A673 (cell line): ENCODE results near the gene RNF167. TPM values are rescaled to one million over a fixed set of nuclear protein-coding genes. Genes with fewer than 3 reads are reported as not detected.

Source experiments
- BruUV-seq: library from RNA; stranded (reverse); fragments of 400-500 nt; replicated peaks from 2 replicates; lab custom pipeline; 2021; lab: Mats Ljungman, UMichigan
- CTCF ChIA-PET: fragments of 300-600 bp; sonication (Branson Sonifier 250); formaldehyde crosslinking; loops from one replicate; lab custom pipeline; 2022; ENCODE audit warnings: antibody characterized with exemption; lab: Charles Lee
- POLR2A ChIA-PET: fragments of 300-600 bp; sonication (Branson Sonifier 250); formaldehyde crosslinking; loops from one replicate; lab custom pipeline; 2022; ENCODE audit warnings: antibody characterized with exemption; ENCODE audit not compliant: low non-redundant PET; lab: Charles Lee
- DNase-seq: peaks from one replicate; pipeline ENCODE4 v3.0.0-alpha.2; 2015; ENCODE audit warnings: low spot score
- H3K27ac ChIP-seq: fragments of 200-600 bp; sonication (generic); 2 replicates; pipeline ENCODE4 v1.5.1; 2016; ENCODE audit warnings: mixed run types, low read depth, mild to moderate bottlenecking, mixed read lengths, antibody characterized with exemption, low read length; ENCODE audit not compliant: poor library complexity, severe bottlenecking
- H3K27me3 ChIP-seq: fragments of 200-600 bp; sonication (generic); replicated peaks from 2 replicates; pipeline ENCODE4 v1.6.1; 2017; ENCODE audit warnings: mixed run types, low read depth, mild to moderate bottlenecking, mixed read lengths, antibody characterized with exemption, low read length; ENCODE audit not compliant: insufficient read depth, poor library complexity
- H3K36me3 ChIP-seq: fragments of 200-600 bp; sonication (generic); 2 replicates; pipeline ENCODE4 v1.6.1; 2016; ENCODE audit warnings: mixed run types, mild to moderate bottlenecking, mixed read lengths, antibody characterized with exemption, low read length; ENCODE audit not compliant: insufficient read depth, poor library complexity, severe bottlenecking
- H3K4me1 ChIP-seq: fragments of 200-600 bp; sonication (generic); 2 replicates; pipeline ENCODE4 v1.6.1; 2017; ENCODE audit warnings: mixed run types, mild to moderate bottlenecking, mixed read lengths, antibody characterized with exemption, low read length; ENCODE audit not compliant: insufficient read depth, poor library complexity, severe bottlenecking
- H3K4me3 ChIP-seq: fragments of 200-600 bp; sonication (generic); 2 replicates; pipeline ENCODE4 v1.5.1; 2016; ENCODE audit warnings: low read depth, mixed run types, mild to moderate bottlenecking, mixed read lengths, low read length; ENCODE audit not compliant: poor library complexity, severe bottlenecking
- H3K9me3 ChIP-seq: fragments of 200-600 bp; sonication (generic); 2 replicates; pipeline ENCODE4 v1.6.1; 2016; ENCODE audit warnings: mixed run types, low read depth, mild to moderate bottlenecking, mixed read lengths, antibody characterized with exemption, low read length; ENCODE audit not compliant: poor library complexity, severe bottlenecking
- EZH2 ChIP-seq: fragments of 200-600 bp; sonication (generic); IDR thresholded peaks from 2 replicates; pipeline ENCODE4 v1.6.1; 2017; ENCODE audit warnings: borderline replicate concordance, low read depth, mild to moderate bottlenecking, mixed read lengths, antibody characterized with exemption, low read length; ENCODE audit not compliant: poor library complexity, severe bottlenecking
- intact Hi-C: fragments of 100-400 bp; cut with micrococcal nuclease; formaldehyde crosslinking; loops from one replicate; pipeline ENCODE4 v1.10.0; 2022; ENCODE audit not compliant: unreplicated experiment
- total RNA-seq: library from RNA; stranded (reverse); gene quantifications from 2 replicates; pipeline ENCODE4 v1.2.3, GENCODE V29; 2021
- TF ChIP-seq, protein P1 (sequence below): fragments of 300-800, 200-600 bp; sonication (generic); conservative IDR thresholded peaks from 2 replicates; pipeline ENCODE4 v1.5.1; 2017; ENCODE audit warnings: low read depth, mild to moderate bottlenecking, antibody characterized with exemption, low read length, moderate library complexity, mixed read lengths

RNF167 gene
- total RNA-seq, 1 experiment from 2014 or later = 77.3 TPM

DNA sequence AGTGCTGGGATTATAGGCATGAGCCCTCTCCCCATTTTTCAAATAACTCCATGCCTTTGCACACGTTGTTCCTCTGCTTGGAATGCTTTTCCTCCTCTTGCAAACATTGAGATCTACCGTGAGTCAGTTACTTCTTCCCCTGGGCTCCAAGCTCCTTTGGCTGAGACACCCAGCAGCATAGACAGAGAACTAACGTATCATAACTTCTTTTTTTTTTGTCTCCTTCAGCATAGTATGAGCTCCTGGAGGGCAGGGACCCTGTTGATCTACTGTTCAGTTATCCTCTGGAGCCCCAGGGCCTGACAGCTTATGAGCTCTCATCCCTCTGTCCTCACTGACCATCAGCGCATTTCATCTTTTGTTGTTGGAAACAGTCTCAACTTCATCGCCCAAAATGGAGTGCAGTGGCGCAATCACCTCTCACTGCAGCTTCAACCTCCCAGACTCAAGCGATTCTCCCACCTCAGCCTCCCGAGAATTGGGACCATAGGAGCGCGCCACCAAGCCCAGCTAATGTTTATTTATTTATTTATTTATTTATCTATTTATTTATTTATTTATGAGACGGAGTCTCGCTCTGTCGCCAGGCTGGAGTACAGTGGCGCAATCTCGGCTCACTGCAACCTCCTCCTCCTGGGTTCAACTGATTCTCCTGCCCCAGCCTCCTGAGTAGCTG, 25.4 kb downstream of the RNF167 start:
- peaks cover 20% of the 10 kb centered on the region for H3K4me1 ChIP-seq
- CTCF ChIA-PET = interaction anchor here (0.7 kb wide), 1 partner anchor 23 kb away, joined by 3 read pairs; no protein-coding TSS in a partner anchor
- DNase-seq = no peak
- no peaks in the 10 kb centered on the region for H3K27me3 ChIP-seq
- intact Hi-C loops = no loop called here
- no peaks in the 10 kb centered on the region for H3K9me3 ChIP-seq
- POLR2A ChIA-PET = no interaction called here
- H3K4me3 ChIP-seq = no peak overlapping the region
- TF ChIP-seq, protein P1, sequence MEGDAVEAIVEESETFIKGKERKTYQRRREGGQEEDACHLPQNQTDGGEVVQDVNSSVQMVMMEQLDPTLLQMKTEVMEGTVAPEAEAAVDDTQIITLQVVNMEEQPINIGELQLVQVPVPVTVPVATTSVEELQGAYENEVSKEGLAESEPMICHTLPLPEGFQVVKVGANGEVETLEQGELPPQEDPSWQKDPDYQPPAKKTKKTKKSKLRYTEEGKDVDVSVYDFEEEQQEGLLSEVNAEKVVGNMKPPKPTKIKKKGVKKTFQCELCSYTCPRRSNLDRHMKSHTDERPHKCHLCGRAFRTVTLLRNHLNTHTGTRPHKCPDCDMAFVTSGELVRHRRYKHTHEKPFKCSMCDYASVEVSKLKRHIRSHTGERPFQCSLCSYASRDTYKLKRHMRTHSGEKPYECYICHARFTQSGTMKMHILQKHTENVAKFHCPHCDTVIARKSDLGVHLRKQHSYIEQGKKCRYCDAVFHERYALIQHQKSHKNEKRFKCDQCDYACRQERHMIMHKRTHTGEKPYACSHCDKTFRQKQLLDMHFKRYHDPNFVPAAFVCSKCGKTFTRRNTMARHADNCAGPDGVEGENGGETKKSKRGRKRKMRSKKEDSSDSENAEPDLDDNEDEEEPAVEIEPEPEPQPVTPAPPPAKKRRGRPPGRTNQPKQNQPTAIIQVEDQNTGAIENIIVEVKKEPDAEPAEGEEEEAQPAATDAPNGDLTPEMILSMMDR = no peak
- no peak for TF ChIP-seq EZH2
- H3K27ac ChIP-seq = no peak overlapping the region
- BruUV-seq = no TSS peak
- peaks cover 12% of the 10 kb centered on the region for H3K36me3 ChIP-seq

DNA sequence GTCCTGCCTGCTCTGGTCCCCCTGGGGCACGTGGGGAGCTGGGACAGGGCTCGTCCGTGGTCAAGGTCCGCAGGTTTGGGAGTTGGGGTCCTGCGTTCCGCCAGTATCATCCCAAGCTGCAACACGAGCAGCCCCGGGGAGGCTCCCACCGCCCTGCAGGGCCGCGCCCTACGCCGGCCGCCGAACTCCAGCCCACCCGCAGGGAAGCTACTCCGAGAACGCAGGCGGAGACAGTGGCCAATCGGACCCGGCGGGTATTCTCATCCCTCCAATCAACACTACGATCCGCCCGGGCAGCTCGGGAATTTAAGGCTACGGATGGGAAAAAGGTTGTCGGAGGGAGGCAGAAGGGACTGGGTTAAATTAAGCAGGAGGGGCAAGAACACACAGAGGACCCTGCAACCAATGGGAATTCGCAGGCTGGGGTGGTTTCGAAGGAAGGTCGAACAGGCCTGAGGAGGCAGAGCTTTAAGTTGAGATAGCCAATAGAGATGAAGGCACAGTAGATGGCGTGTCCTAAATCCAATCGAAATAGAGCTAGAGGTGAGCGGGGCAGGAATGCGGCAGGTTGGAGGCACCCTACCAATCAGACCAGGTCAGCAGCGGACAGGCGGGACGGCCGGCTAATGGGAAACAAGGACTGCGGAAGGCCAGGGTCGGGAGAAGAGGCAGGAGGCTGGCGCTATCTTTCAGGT, 26.9 kb downstream of the RNF167 start:
- Histone ChIP-seq H3K27me3 (no peaks in the 10 kb centered on the region), H3K36me3 (peaks cover 12% of the 10 kb centered on the region), H3K4me3 (peak overlapping the region; percentile 59), H3K9me3 (no peaks in the 10 kb centered on the region), H3K27ac (peak overlapping the region; percentile 94), H3K4me1 (peaks cover 17% of the 10 kb centered on the region)
- peak; percentile 100 for DNase-seq
- TF ChIP-seq, protein P1 = no peak
- no peak for TF ChIP-seq EZH2
- intact Hi-C loops = loop anchor here (2.0 kb wide), 1 partner anchor 18 kb away; the partner anchor contains the start of gene PFN1
- ChIA-PET POLR2A (interaction anchor here (0.6 to 1.0 kb wide), 3 partner anchors 16 to 843 kb away, joined by 3 to 4 read pairs (median 3); no protein-coding TSS in a partner anchor), CTCF (interaction anchor here (0.6 to 2.3 kb wide), 4 partner anchors 20 to 65 kb away, joined by 3 to 9 read pairs (median 6); partner anchors contain the start of genes CAMTA2, RNF167 and SLC25A11)
- TSS peak; percentile 57 for BruUV-seq

DNA sequence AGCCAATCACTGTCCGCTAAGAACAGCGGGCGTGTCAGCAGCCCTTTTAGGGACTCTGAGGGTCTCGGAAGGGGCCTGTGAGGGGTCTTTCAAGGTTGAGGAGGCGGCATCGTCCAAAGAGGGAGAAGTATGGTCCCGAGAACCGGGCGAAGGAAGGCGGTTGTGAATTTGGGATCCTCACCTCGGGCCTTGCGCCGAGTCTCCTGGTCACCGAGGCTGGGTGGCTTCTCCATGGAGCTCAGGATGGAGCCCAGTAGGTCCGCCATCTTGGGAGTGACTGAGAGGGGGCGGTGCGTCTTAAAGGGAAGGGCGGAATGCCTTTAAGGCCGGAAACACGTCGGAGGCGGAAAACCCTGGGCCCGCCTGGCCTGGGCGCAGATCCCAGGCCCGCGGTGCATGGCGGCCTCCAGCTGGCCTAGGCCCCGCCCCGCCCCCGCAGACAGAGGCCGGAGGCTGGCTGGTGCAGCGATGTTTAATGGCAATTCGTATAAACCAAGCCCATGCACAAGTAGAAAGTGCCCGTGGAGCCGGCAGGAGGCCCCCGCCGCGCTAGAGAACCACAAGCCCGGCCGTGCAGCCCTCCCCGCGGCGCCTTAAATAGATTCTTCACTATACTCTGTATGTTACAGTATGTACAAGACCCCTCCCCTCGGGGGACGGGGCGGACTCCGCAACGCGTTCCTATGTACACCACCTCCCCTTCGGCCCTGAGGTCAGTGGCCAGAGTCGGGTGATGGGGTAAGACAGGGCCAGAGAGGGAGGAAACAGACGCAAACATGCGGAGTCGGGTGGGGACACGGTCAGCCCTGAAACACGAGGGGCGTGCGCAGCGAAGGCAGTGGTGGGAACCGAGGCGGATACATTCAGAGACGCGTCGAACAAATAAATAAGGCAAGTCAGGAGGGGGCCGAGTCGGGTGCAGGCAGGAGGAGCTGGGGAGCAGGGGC, 27.7 kb downstream of the RNF167 start, which contains the start of gene SPAG7:
SPAG7 (minus strand) TSS at position 279 of the 947 bp plus-strand sequence; CDS start at position 266, 13 bp downstream.
- Histone ChIP-seq H3K36me3 (peaks cover 12% of the 10 kb centered on the region), H3K27me3 (no peaks in the 10 kb centered on the region), H3K4me1 (peaks cover 17% of the 10 kb centered on the region), H3K9me3 (no peaks in the 10 kb centered on the region), H3K27ac (peak within 1 kb of the TSS; percentile 94), H3K4me3 (peak within 1 kb of the TSS; percentile 59)
- ChIA-PET POLR2A (interaction anchor here (0.6 to 1.0 kb wide), 4 partner anchors 16 to 844 kb away, joined by 3 to 4 read pairs (median 3); no protein-coding TSS in a partner anchor), CTCF (interaction anchor here (0.6 to 2.3 kb wide), 5 partner anchors 20 to 134 kb away, joined by 3 to 9 read pairs (median 4); partner anchors contain the start of genes CAMTA2, RNF167 and SLC25A11)
- intact Hi-C loops = loop anchor here (2.0 kb wide), 1 partner anchor 19 kb away; the partner anchor contains the start of gene PFN1
- TF ChIP-seq, protein P1 = 0 out of 2 replicates have a peak, but pooled peaks have one; percentile 15
- no peak for TF ChIP-seq EZH2
- peak; percentile 97 for DNase-seq
- TSS peak; percentile 52 for BruUV-seq
